CD14-positive monocyte (primary cell): Measurements from ENCODE around the gene HSPD1. TPM values are rescaled to one million over a fixed set of nuclear protein-coding genes. Genes with fewer than 3 reads are reported as not detected.

Source experiments
- DNase-seq, 3 donors: peaks; one replicate each; pipeline ENCODE4 v3.0.0-alpha.2; 2011 to 2022
- H2AFZ ChIP-seq: 2 replicates; pipeline ENCODE4 v1.6.0; 2012; ENCODE audit warnings: mild to moderate bottlenecking, low read depth, low read length, inconsistent platforms; ENCODE audit not compliant: insufficient read depth, poor library complexity, severe bottlenecking
- H3K27ac ChIP-seq, 2 donors: 1 replicate in 1 of 2; 2 replicates in 1 of 2; pipeline ENCODE4 v1.5.1; 2012 to 2013; ENCODE audit warnings: low read length in 2 of 2, control low read depth in 1 of 2, inconsistent platforms in 1 of 2, low read depth in 1 of 2, mild to moderate bottlenecking in 1 of 2
- H3K27me3 ChIP-seq, 2 donors: one replicate each; pipeline versions ENCODE4 v1.6.0 to v1.6.1; 2011 to 2013; ENCODE audit warnings: low read length in 2 of 2; ENCODE audit not compliant: control insufficient read depth in 2 of 2, insufficient read depth in 2 of 2
- H3K36me3 ChIP-seq, 2 donors: replicated peaks in 1 of 2; 1 replicate in 1 of 2; 2 replicates in 1 of 2; pipeline versions ENCODE4 v1.5.1 to v1.6.1; 2012 to 2013; ENCODE audit warnings: low read length in 2 of 2, control low read depth in 1 of 2, inconsistent platforms in 1 of 2, mild to moderate bottlenecking in 1 of 2; ENCODE audit not compliant: insufficient read depth in 2 of 2, control insufficient read depth in 1 of 2
- H3K4me1 ChIP-seq, 2 donors: 1 replicate in 1 of 2; 2 replicates in 1 of 2; pipeline versions ENCODE4 v1.5.1 to v1.6.1; 2012 to 2013; ENCODE audit warnings: low read length in 2 of 2, control low read depth in 1 of 2, inconsistent platforms in 1 of 2, mild to moderate bottlenecking in 1 of 2, moderate library complexity in 1 of 2; ENCODE audit not compliant: insufficient read depth in 2 of 2, control insufficient read depth in 1 of 2
- H3K4me2 ChIP-seq: replicated peaks from 2 replicates; pipeline ENCODE3; 2012; ENCODE audit warnings: low read length, moderate library complexity, mild to moderate bottlenecking; ENCODE audit not compliant: poor library complexity, severe bottlenecking; ENCODE audit errors: extremely low read depth
- H3K4me3 ChIP-seq, 3 experiments: fragments of 200-600 bp in 1 of 3; sonication (generic) in 1 of 3; replicated peaks in 1 of 3; 1 replicate in 2 of 3; 2 replicates in 1 of 3; pipeline ENCODE4 v1.5.1; 2011 to 2013; ENCODE audit warnings: low read length in 3 of 3, mild to moderate bottlenecking in 3 of 3, control low read depth in 2 of 3, low read depth in 2 of 3, inconsistent platforms in 1 of 3, moderate library complexity in 1 of 3
- H3K79me2 ChIP-seq: 2 replicates; pipeline ENCODE4 v1.6.0; 2012; ENCODE audit warnings: mild to moderate bottlenecking, control low read depth, inconsistent platforms, low read length, moderate library complexity; ENCODE audit not compliant: insufficient read depth
- H3K9ac ChIP-seq: 2 replicates; pipeline ENCODE4 v1.6.0; 2017; ENCODE audit warnings: low read length, mild to moderate bottlenecking; ENCODE audit not compliant: insufficient read depth, poor library complexity, severe bottlenecking
- H3K9me3 ChIP-seq, 2 donors: replicated peaks in 1 of 2; 1 replicate in 1 of 2; 2 replicates in 1 of 2; pipeline versions ENCODE4 v1.5.1 to v1.6.1; 2012 to 2013; ENCODE audit warnings: low read length in 2 of 2, control low read depth in 1 of 2; ENCODE audit not compliant: control insufficient read depth in 1 of 2, insufficient read depth in 1 of 2
- H4K20me1 ChIP-seq: 2 replicates; pipeline ENCODE4 v1.6.0; 2012; ENCODE audit warnings: mild to moderate bottlenecking, low read length, control low read depth, moderate library complexity; ENCODE audit not compliant: insufficient read depth
- H3K27ac Mint-ChIP-seq, 7 donors: one replicate each; pipeline ENCODE4 v1.8.0; 2020; ENCODE audit warnings: mild to moderate bottlenecking in 7 of 7, mixed read lengths in 7 of 7, moderate library complexity in 6 of 7, inconsistent platforms in 2 of 7
- H3K27me3 Mint-ChIP-seq, 3 donors: one replicate each; pipeline ENCODE4 v1.8.0; 2021 to 2022; ENCODE audit warnings: low read depth in 3 of 3, mild to moderate bottlenecking in 3 of 3, mixed read lengths in 3 of 3, moderate library complexity in 3 of 3, inconsistent platforms in 1 of 3
- H3K36me3 Mint-ChIP-seq, 2 donors: one replicate each; pipeline ENCODE4 v1.8.0; 2020; ENCODE audit warnings: mixed read lengths in 2 of 2, inconsistent platforms in 1 of 2, mild to moderate bottlenecking in 1 of 2
- H3K4me1 Mint-ChIP-seq: one replicate; pipeline ENCODE4 v1.8.0; 2020; ENCODE audit warnings: mild to moderate bottlenecking, mixed read lengths
- H3K4me3 Mint-ChIP-seq, 2 donors: one replicate each; pipeline ENCODE4 v1.8.0; 2020; ENCODE audit warnings: mild to moderate bottlenecking in 2 of 2, mixed read lengths in 2 of 2, moderate library complexity in 1 of 2
- H3K9me3 Mint-ChIP-seq, 7 donors: one replicate each; pipeline ENCODE4 v1.8.0; 2020 to 2022; ENCODE audit warnings: mixed read lengths in 7 of 7, mild to moderate bottlenecking in 6 of 7, moderate library complexity in 6 of 7, inconsistent platforms in 2 of 7
- CTCF ChIP-seq: fragments of 200-600 bp; IDR thresholded peaks from one replicate; pipeline ENCODE4 v1.8.0; 2022; ENCODE audit warnings: antibody characterized with exemption, mild to moderate bottlenecking
- WGBS: methylation state at CpG from one replicate; pipeline ENCODE4 v1.1.5; 2013; ENCODE audit warnings: missing lambda C conversion rate; ENCODE audit not compliant: insufficient coverage; 5-methylcytosine and 5-hydroxymethylcytosine counted together
- intact Hi-C, 2 donors: fragments of 100-400 bp; cut with micrococcal nuclease; formaldehyde crosslinking; loops; one replicate each; pipeline versions ENCODE4 v1.15.0 to v1.15.1; 2023
- polyA plus RNA-seq, 3 donors: library from polyadenylated mRNA; depleted of rRNA in 1 of 3; unstranded in 2 of 3; stranded (reverse) in 1 of 3; fragments of 300-500 nt in 2 of 3; fragments of >200 nt in 1 of 3; fragmentation: Illumina TruSeq in 2 of 3; gene quantifications; 1 replicate in 2 of 3; 2 replicates in 1 of 3; pipeline ENCODE4 v1.2.3, GENCODE V29; 2012 to 2021

HSPD1 gene
- polyA plus RNA-seq, 3 donors: 42.7 to 62.1 (median 44.5) TPM

DNA sequence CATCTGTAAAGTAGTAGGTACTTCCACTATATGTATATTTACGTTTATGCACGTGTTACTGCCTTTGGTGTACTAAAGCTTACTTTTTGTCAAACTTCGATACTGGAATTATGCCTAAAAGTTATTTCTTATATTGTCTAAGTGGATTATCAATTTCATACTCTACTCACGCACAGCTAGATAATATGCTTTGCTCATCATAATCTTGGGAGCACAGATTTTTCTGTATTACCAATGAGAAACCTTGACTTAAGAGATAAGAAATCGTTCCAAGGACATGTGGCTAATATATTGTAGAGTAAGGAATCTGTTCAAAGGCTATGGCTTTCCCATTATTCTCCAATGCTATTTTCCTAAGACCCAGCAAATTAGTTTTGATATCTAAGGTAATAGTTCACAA, 7.0 kb upstream of the HSPD1 start:
- no peaks in the 10 kb centered on the region for H3K9me3 ChIP-seq
- H4K20me1 ChIP-seq: no peaks in the 10 kb centered on the region
- Mint-ChIP-seq H3K27ac (no peak overlapping the region), H3K4me1 (peaks cover 8% of the 10 kb centered on the region), H3K4me3 (no peak overlapping the region), H3K36me3 (peaks cover 14 to 33% of the 10 kb centered on the region in 2 donors), H3K27me3 (peaks cover 0 to 3% (median 0%) of the 10 kb centered on the region in 3 donors), H3K9me3 (no peaks in the 10 kb centered on the region)
- no CpG with 5 or more reads among the region's 5 CpGs for WGBS
- intact Hi-C loops: no loop called here
- H3K4me2 ChIP-seq: no peak overlapping the region
- no peak for TF ChIP-seq CTCF
- no peak overlapping the region for H3K9ac ChIP-seq
- H3K36me3 ChIP-seq: peaks cover 10 to 25% of the 10 kb centered on the region in 2 donors
- DNase-seq: no peak
- H3K4me3 ChIP-seq: no peak overlapping the region
- no peak overlapping the region for H2AFZ ChIP-seq
- H3K4me1 ChIP-seq: peaks cover under 1 to 5% of the 10 kb centered on the region in 2 donors
- no peaks in the 10 kb centered on the region for H3K27me3 ChIP-seq
- no peak overlapping the region for H3K27ac ChIP-seq
- H3K79me2 ChIP-seq: peaks cover 25% of the 10 kb centered on the region

- Mint-ChIP-seq H3K27ac (no peak overlapping the region), H3K36me3 (peaks cover 13 to 33% of the 10 kb centered on the region in 2 donors), H3K4me1 (peaks cover 17% of the 10 kb centered on the region), H3K27me3 (peaks cover 0 to 3% (median 0%) of the 10 kb centered on the region in 3 donors), H3K9me3 (no peaks in the 10 kb centered on the region), H3K4me3 (no peak overlapping the region)
- no peak for DNase-seq
- no peak for TF ChIP-seq CTCF
- peaks cover 10 to 25% of the 10 kb centered on the region in 2 donors for H3K36me3 ChIP-seq
- no peak overlapping the region for H3K4me2 ChIP-seq
- H3K4me3 ChIP-seq: no peak overlapping the region
- WGBS: 97% methylated on average over 4 of the region's 6 CpGs
- intact Hi-C loops: loop anchor here in 1 of 2 donors (5.0 kb wide), 1 partner anchor 67 kb away; the partner anchor contains the start of gene SF3B1
- no peaks in the 10 kb centered on the region for H3K9me3 ChIP-seq
- no peaks in the 10 kb centered on the region for H3K27me3 ChIP-seq
- H3K79me2 ChIP-seq: peaks cover 38% of the 10 kb centered on the region
- H4K20me1 ChIP-seq: no peaks in the 10 kb centered on the region
- peaks cover 11 to 18% of the 10 kb centered on the region in 2 donors for H3K4me1 ChIP-seq
- H3K9ac ChIP-seq: no peak overlapping the region
- no peak overlapping the region for H2AFZ ChIP-seq
- H3K27ac ChIP-seq: no peak overlapping the region
Observed at GRCh38 chr2:197504512-197504911, 4.9 kb upstream of the HSPD1 start.
